K562 (cell line): ENCODE results near the gene ABCC11. TPM values are rescaled to one million over a fixed set of nuclear protein-coding genes. Genes with fewer than 3 reads are reported as not detected.
A peak's percentile ranks its signal among the peaks of the same experiment; 100 is the strongest.

Source experiments
- ATAC-seq: fragments of 200-7000 bp; cut with Tn5 transposase; 3 replicates; pipeline ENCODE4 v1.9.1; 2020; ENCODE audit warnings: moderate library complexity
- BruUV-seq: library from RNA; stranded (reverse); fragments of 400-500 nt; replicated peaks from 2 replicates; lab custom pipeline; 2021; lab: Mats Ljungman, UMichigan
- CTCF ChIA-PET: fragments of 300-600 bp; formaldehyde crosslinking; extraction: SDS; loops from one replicate; lab custom pipeline; 2021; ENCODE audit warnings: low intra/inter-chr PET ratio; lab: Yijun Ruan, JAX
- POLR2A ChIA-PET: fragments of 300-600, 350-650 bp; sonication (Branson Sonifier 250); formaldehyde crosslinking; extraction: SDS; loops from one replicate; lab custom pipeline; 2021; ENCODE audit warnings: antibody characterized with exemption, inconsistent platforms; lab: Yijun Ruan, JAX
- DNase-seq, 4 experiments: peaks; one replicate each; pipeline versions ENCODE4 v3.0.0 to v3.0.0-alpha.2; 2011 to 2018; ENCODE audit warnings: low spot score in 3 of 4, mixed read lengths in 3 of 4; ENCODE audit errors: extremely low read depth in 1 of 4
- FAIRE-seq: peaks from 2 replicates; lab custom pipeline; 2011; peaks lifted over from hg19 to GRCh38; lab: Jason Lieb, UNC
- H2AFZ ChIP-seq: 2 replicates; pipeline ENCODE4 v1.6.0; 2011; ENCODE audit warnings: low read depth, low read length, control low read depth, inconsistent platforms
- H3K27ac ChIP-seq: fragments of 200-600 bp; 3 replicates; pipeline ENCODE4 v1.8.0; 2011; ENCODE audit warnings: low read depth, mild to moderate bottlenecking, control low read depth, inconsistent platforms, low read length, moderate library complexity, mixed read lengths; ENCODE audit errors: extremely low read depth
- H3K27me3 ChIP-seq, 2 experiments: fragments of 300-600 bp in 1 of 2; 2 replicates in 1 of 2; 3 replicates in 1 of 2; pipeline versions ENCODE4 v1.6.0 to v1.8.0; 2011; ENCODE audit warnings: inconsistent platforms in 2 of 2, low read length in 2 of 2, mild to moderate bottlenecking in 1 of 2, mixed read lengths in 1 of 2, moderate library complexity in 1 of 2; ENCODE audit not compliant: control insufficient read depth in 2 of 2, insufficient read depth in 2 of 2
- H3K36me3 ChIP-seq: fragments of 300-600 bp; 3 replicates; pipeline ENCODE4 v1.8.0; 2011; ENCODE audit warnings: mild to moderate bottlenecking, low read length, inconsistent platforms; ENCODE audit not compliant: control insufficient read depth, insufficient read depth
- H3K4me1 ChIP-seq, 2 experiments: fragments of 200-600 bp in 1 of 2; replicated peaks in 1 of 2; 2 replicates in 1 of 2; 3 replicates in 1 of 2; pipeline versions ENCODE4 v1.5.1 to v1.8.0; 2011; ENCODE audit warnings: inconsistent platforms in 2 of 2, low read length in 2 of 2, mild to moderate bottlenecking in 1 of 2, mixed read lengths in 1 of 2, moderate library complexity in 1 of 2; ENCODE audit not compliant: control insufficient read depth in 2 of 2, insufficient read depth in 2 of 2
- H3K4me2 ChIP-seq: 2 replicates; pipeline ENCODE4 v1.6.1; 2011; ENCODE audit warnings: low read length, control low read depth, inconsistent platforms, mixed read lengths; ENCODE audit not compliant: insufficient read depth
- H3K4me3 ChIP-seq: fragments of 200-600 bp; sonication (generic), shearing (Covaris generic); 2 replicates; pipeline ENCODE4 v1.5.1; 2016; ENCODE audit warnings: control low read depth, inconsistent platforms
- H3K79me2 ChIP-seq: fragments of 200-600 bp; 3 replicates; pipeline ENCODE4 v1.8.0; 2011; ENCODE audit warnings: low read length, inconsistent platforms; ENCODE audit not compliant: control insufficient read depth, insufficient read depth
- H3K9ac ChIP-seq, 2 experiments: 2 replicates each; pipeline versions ENCODE4 v1.6.0 to v1.6.1; 2011; ENCODE audit warnings: low read depth in 2 of 2, low read length in 2 of 2, control low read depth in 1 of 2, inconsistent platforms in 1 of 2, mild to moderate bottlenecking in 1 of 2, mixed read lengths in 1 of 2; ENCODE audit not compliant: insufficient read depth in 1 of 2
- H3K9me1 ChIP-seq: one replicate; pipeline ENCODE4 v1.6.0; 2011; ENCODE audit warnings: inconsistent platforms, mild to moderate bottlenecking, low read length, moderate library complexity; ENCODE audit not compliant: control insufficient read depth, insufficient read depth
- H3K9me3 ChIP-seq: replicated peaks from 2 replicates; pipeline ENCODE4 v1.5.1; 2011; ENCODE audit warnings: low read depth, low read length, inconsistent platforms; ENCODE audit not compliant: control insufficient read depth, insufficient read depth
- H4K20me1 ChIP-seq: replicated peaks from 2 replicates; pipeline ENCODE4 v1.6.1; 2011; ENCODE audit warnings: low read length, inconsistent platforms, mixed read lengths; ENCODE audit not compliant: control insufficient read depth, insufficient read depth
- ATF3 ChIP-seq, 2 experiments: fragments of 450-650 bp in 1 of 2; sonication (generic) in 1 of 2; formaldehyde crosslinking in 1 of 2; IDR thresholded peaks in 1 of 2; conservative IDR thresholded peaks in 1 of 2; 2 replicates each; pipeline versions ENCODE4 v1.6.1 to v1.8.1; 2016 to 2023; ENCODE audit warnings: mild to moderate bottlenecking in 2 of 2, moderate library complexity in 2 of 2, inconsistent platforms in 1 of 2, missing genetic modification reagents in 1 of 2
- C11orf30 ChIP-seq: fragments of 450-650 bp; IDR thresholded peaks from 2 replicates; pipeline ENCODE4 v1.6.1; 2016; ENCODE audit warnings: low read depth, mild to moderate bottlenecking
- CCAR2 ChIP-seq: fragments of 200-400 bp; formaldehyde crosslinking; IDR thresholded peaks from 2 replicates; pipeline ENCODE4 v1.6.1; 2017; ENCODE audit warnings: mild to moderate bottlenecking, low read depth, low read length
- EP400 ChIP-seq: fragments of 450-650 bp; IDR thresholded peaks from 2 replicates; pipeline ENCODE4 v1.6.1; 2017; ENCODE audit warnings: antibody characterized with exemption, mild to moderate bottlenecking, moderate library complexity
- HMG20A ChIP-seq: fragments of 450-650 bp; formaldehyde crosslinking; conservative IDR thresholded peaks from 2 replicates; pipeline ENCODE4 v1.4.0; 2020; ENCODE audit warnings: mild to moderate bottlenecking, mixed read lengths
- MAFG ChIP-seq: fragments of 450-650 bp; conservative IDR thresholded peaks from 2 replicates; pipeline ENCODE4 v1.6.1; 2016; ENCODE audit warnings: missing genetic modification characterization, missing compliant biosample characterization
- NCOA2 ChIP-seq, 2 experiments: fragments of 450-650 bp; IDR thresholded peaks; 2 replicates each; pipeline ENCODE4 v1.6.1; 2018; ENCODE audit warnings: mild to moderate bottlenecking in 2 of 2, moderate library complexity in 1 of 2; ENCODE audit not compliant: partially characterized antibody in 2 of 2
- NEUROD1 ChIP-seq: fragments of 150-350 bp; IDR thresholded peaks from 2 replicates; pipeline ENCODE4 v1.6.1; 2014; ENCODE audit warnings: borderline replicate concordance, low read length, low read depth; ENCODE audit not compliant: partially characterized antibody
- RAD51 ChIP-seq: fragments of 450-650 bp; IDR thresholded peaks from 2 replicates; pipeline ENCODE4 v1.7.1; 2016; ENCODE audit warnings: low read depth, mild to moderate bottlenecking, borderline replicate concordance
- TCF15 ChIP-seq: fragments of 250-450 bp; sonication (Bioruptor Pico); IDR thresholded peaks from 2 replicates; pipeline ENCODE4 v1.8.0; 2022; ENCODE audit warnings: moderate library complexity, mild to moderate bottlenecking, inconsistent platforms
- ZBTB5 ChIP-seq: fragments of 450-650 bp; IDR thresholded peaks from 2 replicates; pipeline ENCODE4 v1.6.1; 2017; ENCODE audit warnings: antibody characterized with exemption
- ZNF121 ChIP-seq: sonication (generic); formaldehyde crosslinking; conservative IDR thresholded peaks from 2 replicates; pipeline ENCODE4 v1.8.0; 2022; ENCODE audit warnings: missing genetic modification reagents
- ZNF175 ChIP-seq: fragments of 200-800 bp; sonication (Bioruptor generic); IDR thresholded peaks from 2 replicates; pipeline ENCODE4 v1.6.1; 2016; ENCODE audit warnings: low read depth, mild to moderate bottlenecking, missing genetic modification characterization, missing compliant biosample characterization
- ZNF282 ChIP-seq: sonication (generic); formaldehyde crosslinking; IDR thresholded peaks from 2 replicates; pipeline ENCODE4 v1.8.1; 2023; ENCODE audit warnings: missing genetic modification reagents
- ZNF696 ChIP-seq: fragments of 250-450 bp; sonication (Bioruptor Pico); conservative IDR thresholded peaks from 2 replicates; pipeline ENCODE4 v1.4.0; 2020; ENCODE audit warnings: mild to moderate bottlenecking, moderate library complexity
- ZNF77 ChIP-seq: fragments of 250-450 bp; sonication (Bioruptor Pico); IDR thresholded peaks from 2 replicates; pipeline ENCODE4 v1.5.0; 2020
- WGBS: fragments of 100-300 bp; shearing (Covaris generic); methylation state at CpG from one replicate; pipeline ENCODE4 v1.1.6; 2016; ENCODE audit warnings: low coverage, mixed read lengths; ENCODE audit not compliant: insufficient coverage; ENCODE audit errors: missing lambda C conversion rate; 5-methylcytosine and 5-hydroxymethylcytosine counted together
- in situ Hi-C: fragments of 300-500 bp; cut with MboI; formaldehyde crosslinking; loops from 4 replicates; pipeline ENCODE4 v1.15.0; 2018; ENCODE audit warnings: inconsistent platforms, mixed read lengths
- intact Hi-C: fragments of 100-400 bp; cut with micrococcal nuclease; formaldehyde crosslinking; loops from 2 replicates; pipeline ENCODE4 v1.14.2; 2022
- polyA plus RNA-seq, 8 experiments: library from polyadenylated mRNA; depleted of rRNA in 4 of 8; stranded (reverse) in 5 of 8; unstranded in 3 of 8; fragments of >200 nt; fragmentation: Nextera tagmentation in 2 of 8; fragmentation: Illumina TruSeq in 1 of 8; extraction: Ambion mirVana in 2 of 8; extraction: Trizol in 1 of 8; gene quantifications; 2 replicates each; pipeline versions ENCODE4 v1.2.1 to v1.2.3, GENCODE V29; 2011 to 2014; ENCODE audit warnings: inconsistent platforms in 1 of 8, missing spikeins in 1 of 8
- total RNA-seq, 7 experiments: library from RNA; depleted of rRNA in 6 of 7; stranded (reverse); fragments of >200 nt in 6 of 7; fragmentation: Illumina TruSeq in 2 of 7; extraction: Trizol in 2 of 7; gene quantifications; 2 replicates each; pipeline versions ENCODE4 v1.2.1 to v1.2.3, GENCODE V29; 2011 to 2021; ENCODE audit warnings: low replicate concordance in 1 of 7
- TF ChIP-seq, protein P1 (sequence below), 2 experiments: fragments of 450-650 bp; IDR thresholded peaks; 2 replicates each; pipeline ENCODE4 v1.6.1; 2016

Gene ABCC11
- total and polyA plus RNA-seq, 9 of the 15 experiments (the other 6 are each of a cell fraction or from before 2014, with no cell fraction given), result 0.04 to 0.14 (median 0.04) TPM; not detected in 6

DNA sequence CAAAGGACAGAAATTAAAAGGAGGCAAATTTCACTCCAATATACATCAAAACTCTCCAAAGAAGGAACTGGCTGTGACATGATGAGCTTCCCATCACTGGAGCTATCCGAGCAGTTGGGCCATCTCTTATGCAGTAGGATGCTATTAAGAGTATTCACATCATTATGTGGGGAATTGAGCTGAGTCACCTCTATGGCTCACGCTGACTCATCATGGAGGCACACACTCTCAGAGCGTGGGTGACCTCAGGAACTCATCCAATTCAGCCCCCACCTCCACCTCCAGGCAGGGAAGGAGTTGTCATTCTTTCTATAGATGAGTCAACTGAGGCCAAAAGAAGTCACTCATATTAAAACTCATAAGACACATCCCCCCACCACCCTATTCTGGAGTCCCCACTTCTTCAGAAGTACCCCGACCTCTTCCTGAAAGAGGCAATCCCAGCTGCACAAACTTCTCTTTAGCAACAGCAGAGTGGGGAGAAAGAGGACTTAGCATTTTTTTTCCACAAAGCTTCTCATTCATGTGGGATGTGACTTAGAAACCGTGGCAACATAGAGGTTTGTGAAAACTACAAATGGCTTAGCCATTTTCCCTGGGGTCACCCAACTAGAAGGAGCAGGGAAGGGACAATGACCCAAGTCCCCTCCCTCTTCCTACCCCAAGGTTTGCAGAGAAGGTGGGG lies 124.1 kb downstream of the ABCC11 start:
- peak; percentile 55 to 76 (median 66) for DNase-seq
- H3K79me2 ChIP-seq, result no peaks in the 10 kb centered on the region
- POLR2A ChIA-PET, result interaction anchor here (0.7 to 1.0 kb wide), 3 partner anchors 25 to 1184 kb away, joined by 4 read pairs; partner anchors contain the start of gene NETO2
- H3K9me3 ChIP-seq, result no peaks in the 10 kb centered on the region
- CTCF ChIA-PET, result no interaction called here
- H3K36me3 ChIP-seq, result no peaks in the 10 kb centered on the region
- peak overlapping the region; percentile 45; the same call in 2 of the 3 replicates for H3K27ac ChIP-seq
- no peak overlapping the region for H3K9ac ChIP-seq
- 5% methylated on average over 4 of the region's 5 CpGs for WGBS
- H2AFZ ChIP-seq, result peak overlapping the region; percentile 56
- intact Hi-C loops, result no loop called here
- no TSS peak for BruUV-seq
- peak; percentile 95 for ATAC-seq
- no peaks in the 10 kb centered on the region for H3K9me1 ChIP-seq
- in situ Hi-C loops, result no loop called here
- no peak overlapping the region for H3K4me3 ChIP-seq
- peaks cover 0 to 12% of the 10 kb centered on the region in 2 experiments; a peak in 1 of 5 replicates for H3K27me3 ChIP-seq
- FAIRE-seq, result peak; percentile 97
- peak overlapping the region; percentile 25 for H3K4me2 ChIP-seq
- H4K20me1 ChIP-seq, result no peaks in the 10 kb centered on the region
- peaks cover 0 to 12% of the 10 kb centered on the region in 2 experiments; a peak in 2 of 5 replicates for H3K4me1 ChIP-seq
- TF ChIP-seq ATF3 (IDR thresholded peaks at IDR 0.05) (peak; percentile 94), ATF3 (CRISPR knock-in tag; conservative IDR thresholded peaks at IDR 0.05) (no peak), NEUROD1 (no peak), TCF15 (CRISPR knock-in tag) (no peak), ZBTB5 (no peak), CCAR2 (no peak), EP400 (0 out of 2 replicates have a peak, but pooled peaks have one; percentile 36), ZNF77 (no peak), ZNF175 (CRISPR knock-in tag) (no peak), ZNF696 (CRISPR knock-in tag) (no peak), ZNF121 (no peak), RAD51 (no peak), HMG20A (no peak), MAFG (tag) (peak; percentile 97), NCOA2 (IDR thresholded peaks at IDR 0.05; ENCODE audit: partially characterized antibody in 2 of 2) (no peak), ZNF282 (no peak), C11orf30 (peak; percentile 98)
- TF ChIP-seq, protein P1, sequence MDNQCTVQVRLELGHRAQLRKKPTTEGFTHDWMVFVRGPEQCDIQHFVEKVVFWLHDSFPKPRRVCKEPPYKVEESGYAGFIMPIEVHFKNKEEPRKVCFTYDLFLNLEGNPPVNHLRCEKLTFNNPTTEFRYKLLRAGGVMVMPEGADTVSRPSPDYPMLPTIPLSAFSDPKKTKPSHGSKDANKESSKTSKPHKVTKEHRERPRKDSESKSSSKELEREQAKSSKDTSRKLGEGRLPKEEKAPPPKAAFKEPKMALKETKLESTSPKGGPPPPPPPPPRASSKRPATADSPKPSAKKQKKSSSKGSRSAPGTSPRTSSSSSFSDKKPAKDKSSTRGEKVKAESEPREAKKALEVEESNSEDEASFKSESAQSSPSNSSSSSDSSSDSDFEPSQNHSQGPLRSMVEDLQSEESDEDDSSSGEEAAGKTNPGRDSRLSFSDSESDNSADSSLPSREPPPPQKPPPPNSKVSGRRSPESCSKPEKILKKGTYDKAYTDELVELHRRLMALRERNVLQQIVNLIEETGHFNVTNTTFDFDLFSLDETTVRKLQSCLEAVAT (IDR thresholded peaks at IDR 0.05), result no peak
